Activated CD4-positive, alpha-beta T cell treated with anti-CD3 and anti-CD28 coated beads, Interleukin-2, amount 10 ng/mL, durations not matched to agents 7 days and 5 days (primary cell): ENCODE results near the gene MYO16. TPM values are rescaled to one million over a fixed set of nuclear protein-coding genes. Genes with fewer than 3 reads are reported as not detected.
"Not testable (repeated sequence)": the region's sequence is repeated elsewhere in the genome, so short reads cannot be mapped to it uniquely, and the experiment has no call there.

ENCODE experiments used
- CTCF ChIA-PET: fragments of 350-600 bp; sonication (Branson Sonifier 250); formaldehyde crosslinking; loops from one replicate; lab custom pipeline; 2021; ENCODE audit warnings: antibody characterized with exemption; lab: Charles Lee
- POLR2A ChIA-PET: fragments of 350-600 bp; sonication (Branson Sonifier 250); formaldehyde crosslinking; loops from one replicate; lab custom pipeline; 2021; ENCODE audit warnings: antibody characterized with exemption; lab: Charles Lee
- DNase-seq: peaks from one replicate; pipeline ENCODE4 v3.0.0-alpha.2; 2020
- H3K27ac Mint-ChIP-seq: one replicate; pipeline ENCODE4 v1.8.0; 2021; ENCODE audit warnings: mild to moderate bottlenecking, moderate library complexity, mixed read lengths
- H3K27me3 Mint-ChIP-seq: one replicate; pipeline ENCODE4 v1.8.0; 2021; ENCODE audit warnings: mixed read lengths
- H3K36me3 Mint-ChIP-seq: one replicate; pipeline ENCODE4 v1.8.0; 2021; ENCODE audit warnings: low read depth, mixed read lengths
- H3K4me1 Mint-ChIP-seq: one replicate; pipeline ENCODE4 v1.8.0; 2021; ENCODE audit warnings: mixed read lengths
- H3K4me3 Mint-ChIP-seq: one replicate; pipeline ENCODE4 v1.8.0; 2021; ENCODE audit warnings: mild to moderate bottlenecking, moderate library complexity, mixed read lengths
- H3K9me3 Mint-ChIP-seq: one replicate; pipeline ENCODE4 v1.8.0; 2021; ENCODE audit warnings: mixed read lengths
- total RNA-seq, 2 experiments: library from RNA; stranded (reverse); gene quantifications; one replicate each; pipeline ENCODE4 v1.2.3, GENCODE V29; 2021

The MYO16 gene
- total RNA-seq, 2 experiments from 2014 or later, result not detected

DNA sequence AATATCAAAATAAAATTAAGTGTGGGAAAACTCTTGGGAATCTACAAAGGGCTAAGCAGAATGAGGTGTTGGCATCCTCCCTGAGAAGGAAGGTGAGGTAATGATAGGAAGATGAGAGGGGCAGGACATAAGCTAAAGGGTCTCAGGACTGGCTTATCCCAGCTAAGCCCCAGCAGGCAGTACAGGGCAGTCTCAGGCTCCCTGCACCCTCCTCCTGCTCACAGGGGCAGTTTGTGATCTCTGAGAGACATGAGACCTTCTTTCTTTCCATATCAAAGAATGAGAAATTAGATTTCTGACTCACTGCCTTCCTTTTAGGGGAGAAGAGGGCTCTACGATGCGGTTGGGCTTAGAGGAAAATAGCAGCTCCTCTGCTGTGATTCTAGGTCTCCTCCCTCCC is 586.0 kb downstream of the MYO16 start:
- ChIA-PET CTCF (interaction anchor here (1.1 kb wide), 1 partner anchor 61 kb away, joined by 3 read pairs; no protein-coding TSS in a partner anchor), POLR2A (no interaction called here)
- Mint-ChIP-seq H3K27me3 (no peaks in the 10 kb centered on the region), H3K4me3 (no peak overlapping the region), H3K9me3 (no peaks in the 10 kb centered on the region), H3K36me3 (no peaks in the 10 kb centered on the region), H3K27ac (no peak overlapping the region), H3K4me1 (no peaks in the 10 kb centered on the region)
- DNase-seq, result no peak

- CTCF ChIA-PET, H3K4me3 Mint-ChIP-seq, H3K27ac Mint-ChIP-seq, H3K4me1 Mint-ChIP-seq, H3K27me3 Mint-ChIP-seq, H3K9me3 Mint-ChIP-seq, H3K36me3 Mint-ChIP-seq, POLR2A ChIA-PET, DNase-seq: not testable (repeated sequence)
Measured at GRCh38 chr13:109217510-109217909, 588.1 kb downstream of the MYO16 start.

DNA sequence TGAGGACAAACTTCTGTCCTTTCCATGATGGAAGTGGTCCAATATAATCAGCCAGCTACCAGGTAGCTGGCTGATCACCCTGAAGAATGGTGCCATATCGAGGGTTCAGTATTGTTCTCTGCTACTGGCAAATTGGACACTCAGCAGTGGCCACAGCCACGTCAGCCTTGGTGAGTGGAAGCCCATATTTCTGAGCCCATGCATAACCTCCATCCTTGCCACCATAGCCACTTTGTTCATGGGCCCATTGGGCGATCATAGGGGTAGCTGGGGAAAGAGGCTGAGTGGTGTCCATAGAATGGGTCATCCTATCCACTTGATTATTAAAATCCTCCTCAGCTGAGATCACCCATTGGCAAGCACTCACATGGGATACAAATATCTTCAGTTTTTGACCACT is 591.2 kb downstream of the MYO16 start:
- H3K4me1 Mint-ChIP-seq, result no peaks in the 10 kb centered on the region
- DNase-seq, result no peak
- no peaks in the 10 kb centered on the region for H3K9me3 Mint-ChIP-seq
- no peaks in the 10 kb centered on the region for H3K27me3 Mint-ChIP-seq
- no peaks in the 10 kb centered on the region for H3K36me3 Mint-ChIP-seq
- POLR2A ChIA-PET, result no interaction called here
- no peak overlapping the region for H3K4me3 Mint-ChIP-seq
- CTCF ChIA-PET, result no interaction called here
- H3K27ac Mint-ChIP-seq, result no peak overlapping the region

DNA sequence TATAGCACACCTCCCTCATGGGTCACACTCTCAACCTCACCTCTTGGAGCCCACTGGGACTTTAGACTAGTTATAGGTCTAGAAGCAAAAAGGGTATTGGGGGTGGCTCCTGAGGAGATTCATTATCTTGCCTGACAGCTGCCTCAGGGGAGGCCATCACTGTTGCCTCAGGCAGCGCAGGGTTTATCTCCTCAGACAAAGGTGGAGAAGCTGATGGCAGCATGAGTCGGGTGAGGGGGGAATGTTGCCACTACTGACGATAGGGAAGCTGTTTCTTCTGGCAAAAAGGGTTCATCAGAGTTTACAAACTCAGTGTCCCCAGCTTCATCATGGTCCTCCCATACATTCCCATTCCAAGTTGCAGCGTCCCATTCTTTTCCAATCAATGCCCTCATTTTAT is 594.6 kb downstream of the MYO16 start:
- Mint-ChIP-seq H3K27me3 (no peaks in the 10 kb centered on the region), H3K27ac (no peak overlapping the region), H3K4me3 (no peak overlapping the region), H3K36me3 (no peaks in the 10 kb centered on the region), H3K9me3 (peaks cover 3% of the 10 kb centered on the region), H3K4me1 (no peaks in the 10 kb centered on the region)
- no peak for DNase-seq
- POLR2A ChIA-PET, result no interaction called here
- CTCF ChIA-PET, result no interaction called here

GRCh38 chr13:109226631-109227030 is 597.2 kb downstream of the MYO16 start:
- no peak overlapping the region for H3K27ac Mint-ChIP-seq
- H3K4me1 Mint-ChIP-seq, result no peaks in the 10 kb centered on the region
- DNase-seq, result no peak
- H3K9me3 Mint-ChIP-seq, result peaks cover 4% of the 10 kb centered on the region
- ChIA-PET POLR2A (no interaction called here), CTCF (no interaction called here)
- H3K36me3 Mint-ChIP-seq, result no peaks in the 10 kb centered on the region
- no peak overlapping the region for H3K4me3 Mint-ChIP-seq
- no peaks in the 10 kb centered on the region for H3K27me3 Mint-ChIP-seq

DNA sequence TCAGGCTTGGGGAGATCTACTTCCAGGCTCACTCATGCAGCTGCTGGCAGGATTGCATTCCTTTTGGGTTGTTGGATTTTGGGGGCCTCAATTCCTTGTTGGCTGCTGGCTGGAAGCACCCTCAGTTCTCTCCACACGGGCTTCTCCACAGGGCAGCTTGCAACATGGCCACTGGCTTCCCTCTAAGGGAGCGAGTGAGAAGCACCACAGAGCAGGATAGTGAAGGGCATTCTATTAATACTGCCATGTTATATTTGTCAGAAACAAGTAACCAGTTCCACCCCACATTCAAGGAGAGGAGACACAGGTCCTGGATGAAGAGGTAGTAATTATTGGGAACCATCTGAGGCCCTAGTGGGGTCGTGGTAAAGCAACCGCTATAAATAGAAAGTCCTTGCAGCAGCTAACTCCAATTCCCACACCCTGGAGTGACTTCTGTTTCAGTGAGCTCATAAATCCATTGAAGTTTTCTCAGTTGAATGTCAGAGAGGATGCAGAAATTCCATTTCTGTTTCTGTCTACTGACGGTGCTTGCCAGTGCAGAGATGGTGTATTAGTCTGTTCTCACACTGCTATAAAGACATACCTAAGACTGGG is 598.0 kb downstream of the MYO16 start:
- no peak for DNase-seq
- no peak overlapping the region for H3K4me3 Mint-ChIP-seq
- H3K27me3 Mint-ChIP-seq, result no peaks in the 10 kb centered on the region
- H3K9me3 Mint-ChIP-seq, result peaks cover 4% of the 10 kb centered on the region
- H3K27ac Mint-ChIP-seq, result no peak overlapping the region
- H3K36me3 Mint-ChIP-seq, result no peaks in the 10 kb centered on the region
- ChIA-PET POLR2A (no interaction called here), CTCF (no interaction called here)
- no peaks in the 10 kb centered on the region for H3K4me1 Mint-ChIP-seq

DNA sequence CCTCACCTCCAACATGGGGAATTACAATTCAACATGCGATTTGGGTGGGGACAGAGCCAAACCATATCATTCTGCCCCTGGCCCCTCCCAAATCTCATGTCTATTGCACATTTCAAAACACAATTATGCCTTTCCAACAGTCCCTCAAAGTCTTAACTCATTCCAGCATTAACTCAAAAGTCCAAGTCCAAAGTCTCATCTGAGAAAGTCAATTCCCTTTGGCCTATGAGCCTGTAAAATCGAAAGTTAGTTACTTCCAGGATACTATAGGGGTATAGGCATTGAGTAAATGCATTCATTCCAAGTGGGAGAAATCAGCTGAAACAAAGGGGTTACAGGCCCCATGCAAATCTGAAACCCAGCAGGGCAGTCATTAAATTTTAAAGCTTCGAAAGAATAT is 598.8 kb downstream of the MYO16 start:
- Mint-ChIP-seq H3K4me1 (no peaks in the 10 kb centered on the region), H3K36me3 (no peaks in the 10 kb centered on the region), H3K9me3 (peaks cover 4% of the 10 kb centered on the region), H3K4me3 (no peak overlapping the region), H3K27ac (no peak overlapping the region), H3K27me3 (no peaks in the 10 kb centered on the region)
- POLR2A ChIA-PET, result no interaction called here
- DNase-seq, result no peak
- CTCF ChIA-PET, result no interaction called here

- Mint-ChIP-seq H3K27me3 (no peaks in the 10 kb centered on the region), H3K27ac (no peak overlapping the region), H3K4me3 (no peak overlapping the region), H3K9me3 (peaks cover 4% of the 10 kb centered on the region), H3K4me1 (no peaks in the 10 kb centered on the region), H3K36me3 (no peaks in the 10 kb centered on the region)
- ChIA-PET CTCF (no interaction called here), POLR2A (no interaction called here)
- no peak for DNase-seq
Measured at GRCh38 chr13:109231888-109232287, 602.5 kb downstream of the MYO16 start.

DNA sequence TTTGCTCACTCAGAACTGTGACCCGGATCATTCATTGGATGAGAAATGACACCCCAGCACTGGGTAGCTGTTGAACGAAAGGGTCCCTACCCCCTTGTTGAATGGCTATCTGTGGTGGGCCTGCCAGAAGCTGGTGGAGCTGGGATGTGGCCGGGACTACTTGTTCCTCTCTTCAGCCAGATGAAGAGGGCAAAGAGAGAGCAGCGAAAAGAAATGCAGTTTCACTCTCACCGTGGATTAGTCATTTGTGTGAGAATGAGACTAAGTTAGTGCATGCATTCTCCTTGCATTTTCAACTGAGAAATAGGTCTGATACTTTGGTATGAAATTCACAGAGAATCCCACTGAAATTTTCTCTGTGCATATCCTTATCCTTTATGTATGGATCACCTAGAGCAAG is 603.9 kb downstream of the MYO16 start:
- Mint-ChIP-seq H3K4me1 (no peaks in the 10 kb centered on the region), H3K36me3 (no peaks in the 10 kb centered on the region), H3K9me3 (peaks cover 2% of the 10 kb centered on the region), H3K27me3 (no peaks in the 10 kb centered on the region), H3K27ac (no peak overlapping the region), H3K4me3 (no peak overlapping the region)
- CTCF ChIA-PET, result no interaction called here
- POLR2A ChIA-PET, result no interaction called here
- DNase-seq, result no peak

GRCh38 chr13:109235901-109236300 is 606.5 kb downstream of the MYO16 start:
- ChIA-PET CTCF (no interaction called here), POLR2A (no interaction called here)
- Mint-ChIP-seq H3K4me1 (no peaks in the 10 kb centered on the region), H3K27me3 (no peaks in the 10 kb centered on the region), H3K4me3 (no peak overlapping the region), H3K9me3 (no peaks in the 10 kb centered on the region), H3K27ac (no peak overlapping the region), H3K36me3 (no peaks in the 10 kb centered on the region)
- no peak for DNase-seq

DNA sequence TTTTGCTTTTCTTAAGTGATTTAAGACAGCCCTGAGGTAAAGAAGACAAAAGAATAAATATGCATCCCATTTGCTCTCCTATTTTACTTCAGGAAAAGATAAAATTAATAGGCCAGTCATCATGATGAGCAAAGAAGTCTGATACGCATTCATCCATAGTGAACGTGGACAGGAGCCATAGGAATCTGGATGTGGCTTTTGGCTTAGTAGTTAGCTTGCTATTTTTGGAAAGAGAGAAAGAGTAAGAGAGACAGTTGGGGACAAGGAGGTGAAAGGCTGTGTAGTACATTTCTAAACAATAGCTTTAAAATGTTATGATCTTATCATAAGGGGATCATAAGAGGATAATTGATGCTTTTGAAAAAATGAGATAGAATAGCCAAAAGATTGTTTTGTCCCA is 611.7 kb downstream of the MYO16 start:
- POLR2A ChIA-PET, result no interaction called here
- CTCF ChIA-PET, result no interaction called here
- H3K36me3 Mint-ChIP-seq, result no peaks in the 10 kb centered on the region
- DNase-seq, result no peak
- no peaks in the 10 kb centered on the region for H3K9me3 Mint-ChIP-seq
- no peak overlapping the region for H3K4me3 Mint-ChIP-seq
- H3K27ac Mint-ChIP-seq, result no peak overlapping the region
- H3K27me3 Mint-ChIP-seq, result no peaks in the 10 kb centered on the region
- no peaks in the 10 kb centered on the region for H3K4me1 Mint-ChIP-seq

DNA sequence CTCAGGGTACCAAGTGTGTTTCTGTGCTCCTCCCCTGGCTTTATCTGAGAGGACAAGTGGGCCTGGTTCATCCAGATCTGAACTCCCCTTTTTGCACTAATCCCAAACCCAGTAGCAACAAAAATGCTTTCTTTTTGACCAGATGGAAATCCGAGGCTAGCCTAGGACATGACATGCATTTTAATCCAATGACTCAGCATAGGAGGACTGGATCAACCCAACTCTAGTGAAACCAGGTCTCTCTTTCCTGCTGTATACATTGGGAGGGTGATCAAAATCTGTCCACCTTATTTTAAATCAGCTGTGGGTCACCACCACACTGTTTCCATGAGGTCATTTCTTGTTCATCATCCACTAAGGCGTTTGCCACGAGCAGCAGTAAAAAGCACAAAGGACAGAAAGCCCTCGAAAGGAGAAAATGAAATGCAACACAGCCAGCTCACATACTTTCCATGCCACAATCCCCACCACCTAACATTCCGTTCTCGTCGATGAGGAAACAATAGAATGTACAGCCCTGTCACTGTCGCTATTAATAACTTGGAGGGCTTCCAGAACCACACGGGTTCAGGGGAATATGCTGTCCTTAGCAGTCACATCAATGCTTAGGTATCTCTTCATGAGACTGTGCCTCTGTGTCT is 614.0 kb downstream of the MYO16 start:
- Mint-ChIP-seq H3K27me3 (no peaks in the 10 kb centered on the region), H3K9me3 (no peaks in the 10 kb centered on the region), H3K4me3 (no peak overlapping the region), H3K27ac (no peak overlapping the region), H3K4me1 (no peaks in the 10 kb centered on the region), H3K36me3 (no peaks in the 10 kb centered on the region)
- CTCF ChIA-PET, result no interaction called here
- no peak for DNase-seq
- POLR2A ChIA-PET, result no interaction called here

GRCh38 chr13:109244566-109244965 is 615.2 kb downstream of the MYO16 start:
- POLR2A ChIA-PET, result no interaction called here
- no peak overlapping the region for H3K27ac Mint-ChIP-seq

DNA sequence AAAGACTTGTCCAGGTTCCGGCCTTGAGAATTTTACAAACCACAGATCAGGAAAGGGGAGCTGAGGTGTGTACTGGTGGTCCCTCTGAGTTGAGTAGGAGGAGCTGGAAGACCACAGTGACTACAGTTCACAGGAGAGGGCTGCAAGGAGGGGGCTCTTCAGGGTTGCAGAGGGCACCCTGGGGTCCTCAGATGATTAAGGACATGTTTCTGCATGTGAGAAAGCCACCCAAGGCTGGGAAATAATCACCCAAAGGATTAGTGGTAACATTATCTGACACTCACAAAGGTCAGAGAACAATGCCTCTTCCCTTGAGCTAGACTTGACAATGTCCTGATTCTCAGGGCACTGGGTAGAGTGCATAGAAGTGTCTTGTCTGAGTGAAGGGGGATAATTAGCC is 616.6 kb downstream of the MYO16 start:
- no peak for DNase-seq
- no peak overlapping the region for H3K27ac Mint-ChIP-seq
- CTCF ChIA-PET, result no interaction called here
- no peaks in the 10 kb centered on the region for H3K27me3 Mint-ChIP-seq
- no peaks in the 10 kb centered on the region for H3K9me3 Mint-ChIP-seq
- H3K4me1 Mint-ChIP-seq, result no peaks in the 10 kb centered on the region
- no peaks in the 10 kb centered on the region for H3K36me3 Mint-ChIP-seq
- no peak overlapping the region for H3K4me3 Mint-ChIP-seq
- POLR2A ChIA-PET, result no interaction called here

More at GRCh38 chr13:109244566-109244965, 615.2 kb downstream of the MYO16 start:
- no peaks in the 10 kb centered on the region for H3K4me1 Mint-ChIP-seq
- no peak overlapping the region for H3K4me3 Mint-ChIP-seq
- DNase-seq, result no peak
- CTCF ChIA-PET, result no interaction called here
- H3K36me3 Mint-ChIP-seq, result no peaks in the 10 kb centered on the region
- H3K9me3 Mint-ChIP-seq, result no peaks in the 10 kb centered on the region
- no peaks in the 10 kb centered on the region for H3K27me3 Mint-ChIP-seq
